K562 (cell line): ENCODE measurements around the gene DDC. TPM values are rescaled to one million over a fixed set of nuclear protein-coding genes. Genes with fewer than 3 reads are reported as not detected.

Experiments used
- CBX3 ChIP-seq, 2 experiments: IDR thresholded peaks; 1 replicate in 1 of 2; 2 replicates in 1 of 2; pipeline ENCODE4 v1.6.1; 2012; ENCODE audit warnings: inconsistent platforms in 2 of 2, low read length in 2 of 2, borderline replicate concordance in 1 of 2, control low read depth in 1 of 2
- CHCHD3 ChIP-seq: fragments of 250-450 bp; sonication (Bioruptor Pico); IDR thresholded peaks from 2 replicates; pipeline ENCODE4 v2.1.2; 2022; ENCODE audit warnings: mild to moderate bottlenecking
- CTBP1 ChIP-seq: fragments of 450-650 bp; IDR thresholded peaks from 2 replicates; pipeline ENCODE4 v1.6.1; 2016; ENCODE audit warnings: borderline replicate concordance
- FOXK2 ChIP-seq, 2 experiments: fragments of 450-650 bp; IDR thresholded peaks in 1 of 2; conservative IDR thresholded peaks in 1 of 2; 2 replicates each; pipeline ENCODE4 v1.6.1; 2016; ENCODE audit warnings: low read depth in 2 of 2, mild to moderate bottlenecking in 1 of 2
- GTF2A2 ChIP-seq: IDR thresholded peaks from 2 replicates; pipeline ENCODE4 v1.6.1; 2016; ENCODE audit warnings: mild to moderate bottlenecking, missing genetic modification characterization, missing compliant biosample characterization
- GTF2E2 ChIP-seq: fragments of 200-800 bp; sonication (Bioruptor generic); IDR thresholded peaks from 2 replicates; pipeline ENCODE4 v1.6.1; 2016; ENCODE audit warnings: missing genetic modification characterization, missing compliant biosample characterization
- ILF3 ChIP-seq: fragments of 450-650 bp; IDR thresholded peaks from 2 replicates; pipeline ENCODE4 v1.6.1; 2018; ENCODE audit warnings: antibody characterized with exemption, mild to moderate bottlenecking, moderate library complexity, borderline replicate concordance
- PHB ChIP-seq: fragments of 250-450 bp; sonication (Bioruptor Pico); IDR thresholded peaks from 2 replicates; pipeline ENCODE4 v1.5.0; 2021
- PHF20 ChIP-seq: fragments of 450-650 bp; IDR thresholded peaks from 2 replicates; pipeline ENCODE4 v1.6.1; 2018; ENCODE audit not compliant: partially characterized antibody
- POLR2H ChIP-seq: IDR thresholded peaks from 2 replicates; pipeline ENCODE4 v1.6.1; 2016; ENCODE audit warnings: missing genetic modification characterization, low read depth, mild to moderate bottlenecking, control low read depth, missing compliant biosample characterization, moderate library complexity
- PRMT5 ChIP-seq: sonication (generic); formaldehyde crosslinking; IDR thresholded peaks from 2 replicates; pipeline ENCODE4 v1.5.0; 2020; ENCODE audit warnings: missing genetic modification reagents
- RBM34 ChIP-seq: fragments of 200-400 bp; formaldehyde crosslinking; IDR thresholded peaks from 2 replicates; pipeline ENCODE4 v1.6.1; 2018; ENCODE audit warnings: low read length, borderline replicate concordance; ENCODE audit not compliant: insufficient read depth
- TEAD4 ChIP-seq, 2 experiments: sonication (generic) in 1 of 2; formaldehyde crosslinking in 1 of 2; IDR thresholded peaks; 2 replicates each; pipeline versions ENCODE4 v1.6.1 to v1.8.0; 2012 to 2022; ENCODE audit warnings: borderline replicate concordance in 1 of 2, inconsistent platforms in 1 of 2, low read length in 1 of 2, mild to moderate bottlenecking in 1 of 2, missing genetic modification reagents in 1 of 2
- ZBTB17 ChIP-seq: fragments of 450-650 bp; formaldehyde crosslinking; IDR thresholded peaks from 2 replicates; pipeline ENCODE4 v1.4.0; 2020; ENCODE audit warnings: mild to moderate bottlenecking
- ZNF175 ChIP-seq: fragments of 200-800 bp; sonication (Bioruptor generic); IDR thresholded peaks from 2 replicates; pipeline ENCODE4 v1.6.1; 2016; ENCODE audit warnings: low read depth, mild to moderate bottlenecking, missing genetic modification characterization, missing compliant biosample characterization
- polyA plus RNA-seq, 8 experiments: library from polyadenylated mRNA; depleted of rRNA in 4 of 8; stranded (reverse) in 5 of 8; unstranded in 3 of 8; fragments of >200 nt; fragmentation: Nextera tagmentation in 2 of 8; fragmentation: Illumina TruSeq in 1 of 8; extraction: Ambion mirVana in 2 of 8; extraction: Trizol in 1 of 8; gene quantifications; 2 replicates each; pipeline versions ENCODE4 v1.2.1 to v1.2.3, GENCODE V29; 2011 to 2014; ENCODE audit warnings: inconsistent platforms in 1 of 8, missing spikeins in 1 of 8
- total RNA-seq, 7 experiments: library from RNA; depleted of rRNA in 6 of 7; stranded (reverse); fragments of >200 nt in 6 of 7; fragmentation: Illumina TruSeq in 2 of 7; extraction: Trizol in 2 of 7; gene quantifications; 2 replicates each; pipeline versions ENCODE4 v1.2.1 to v1.2.3, GENCODE V29; 2011 to 2021; ENCODE audit warnings: low replicate concordance in 1 of 7
- TF ChIP-seq, protein P1 (sequence below): fragments of 450-650 bp; formaldehyde crosslinking; IDR thresholded peaks from 2 replicates; pipeline ENCODE4 v1.4.0; 2020; ENCODE audit warnings: mild to moderate bottlenecking, moderate library complexity
- TF ChIP-seq, protein P2 (sequence below): fragments of 200-800 bp; sonication (Bioruptor generic); IDR thresholded peaks from 2 replicates; pipeline ENCODE4 v1.6.1; 2016; ENCODE audit warnings: missing genetic modification characterization, missing compliant biosample characterization
- TF ChIP-seq, protein P3 (sequence below): fragments of 450-650 bp; IDR thresholded peaks from 2 replicates; pipeline ENCODE4 v1.6.1; 2016; ENCODE audit warnings: mild to moderate bottlenecking

Gene DDC
- total and polyA plus RNA-seq, 9 of the 15 experiments (the other 6 are each of a cell fraction or from before 2014, with no cell fraction given) = not detected

DNA sequence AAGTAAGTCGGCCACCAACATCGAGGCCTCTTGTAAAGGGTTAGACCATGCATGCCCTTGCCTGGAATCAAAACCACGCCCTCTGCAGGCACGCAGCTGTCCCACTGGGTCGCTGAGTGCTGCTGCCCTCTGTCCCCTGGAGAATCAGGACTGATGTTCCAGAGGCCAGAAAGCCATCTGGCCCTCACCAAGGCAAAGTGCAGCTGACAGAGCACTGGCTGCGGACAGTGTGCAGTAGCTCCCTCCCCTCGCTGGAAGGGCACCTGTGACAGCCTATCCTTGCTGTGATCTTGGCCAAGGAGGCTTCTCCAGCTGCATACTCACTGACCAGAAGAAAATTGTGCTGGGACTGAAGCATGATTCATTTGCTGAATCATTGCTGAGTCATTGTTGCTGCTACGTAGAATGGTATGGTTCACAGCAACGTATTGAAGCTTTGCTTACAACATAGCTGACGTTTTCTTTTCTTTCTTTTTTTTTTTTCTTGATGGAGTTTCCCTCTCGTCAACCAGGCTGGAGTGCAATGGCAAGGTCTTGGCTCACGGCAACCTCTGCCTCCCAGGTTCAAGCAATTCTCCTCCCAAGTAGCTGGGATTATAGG, 30.4 kb downstream of the DDC start (continued):
- peak; percentile 87 for TF ChIP-seq CTBP1
- TF ChIP-seq, protein P1, sequence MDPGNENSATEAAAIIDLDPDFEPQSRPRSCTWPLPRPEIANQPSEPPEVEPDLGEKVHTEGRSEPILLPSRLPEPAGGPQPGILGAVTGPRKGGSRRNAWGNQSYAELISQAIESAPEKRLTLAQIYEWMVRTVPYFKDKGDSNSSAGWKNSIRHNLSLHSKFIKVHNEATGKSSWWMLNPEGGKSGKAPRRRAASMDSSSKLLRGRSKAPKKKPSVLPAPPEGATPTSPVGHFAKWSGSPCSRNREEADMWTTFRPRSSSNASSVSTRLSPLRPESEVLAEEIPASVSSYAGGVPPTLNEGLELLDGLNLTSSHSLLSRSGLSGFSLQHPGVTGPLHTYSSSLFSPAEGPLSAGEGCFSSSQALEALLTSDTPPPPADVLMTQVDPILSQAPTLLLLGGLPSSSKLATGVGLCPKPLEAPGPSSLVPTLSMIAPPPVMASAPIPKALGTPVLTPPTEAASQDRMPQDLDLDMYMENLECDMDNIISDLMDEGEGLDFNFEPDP = 0 out of 2 replicates have a peak, but pooled peaks have one; percentile 22
- TF ChIP-seq CBX3 (IDR thresholded peaks at IDR 0.05; ENCODE audit: borderline replicate concordance in 1 of 2, low read length in 2 of 2) = peak in 1 of 2 experiments; percentile 83; a peak in 1 of 3 replicates
- peak; percentile 80 for TF ChIP-seq ZBTB17 (CRISPR knock-in tag)
- no peak for TF ChIP-seq PHB
- TF ChIP-seq, protein P2, sequence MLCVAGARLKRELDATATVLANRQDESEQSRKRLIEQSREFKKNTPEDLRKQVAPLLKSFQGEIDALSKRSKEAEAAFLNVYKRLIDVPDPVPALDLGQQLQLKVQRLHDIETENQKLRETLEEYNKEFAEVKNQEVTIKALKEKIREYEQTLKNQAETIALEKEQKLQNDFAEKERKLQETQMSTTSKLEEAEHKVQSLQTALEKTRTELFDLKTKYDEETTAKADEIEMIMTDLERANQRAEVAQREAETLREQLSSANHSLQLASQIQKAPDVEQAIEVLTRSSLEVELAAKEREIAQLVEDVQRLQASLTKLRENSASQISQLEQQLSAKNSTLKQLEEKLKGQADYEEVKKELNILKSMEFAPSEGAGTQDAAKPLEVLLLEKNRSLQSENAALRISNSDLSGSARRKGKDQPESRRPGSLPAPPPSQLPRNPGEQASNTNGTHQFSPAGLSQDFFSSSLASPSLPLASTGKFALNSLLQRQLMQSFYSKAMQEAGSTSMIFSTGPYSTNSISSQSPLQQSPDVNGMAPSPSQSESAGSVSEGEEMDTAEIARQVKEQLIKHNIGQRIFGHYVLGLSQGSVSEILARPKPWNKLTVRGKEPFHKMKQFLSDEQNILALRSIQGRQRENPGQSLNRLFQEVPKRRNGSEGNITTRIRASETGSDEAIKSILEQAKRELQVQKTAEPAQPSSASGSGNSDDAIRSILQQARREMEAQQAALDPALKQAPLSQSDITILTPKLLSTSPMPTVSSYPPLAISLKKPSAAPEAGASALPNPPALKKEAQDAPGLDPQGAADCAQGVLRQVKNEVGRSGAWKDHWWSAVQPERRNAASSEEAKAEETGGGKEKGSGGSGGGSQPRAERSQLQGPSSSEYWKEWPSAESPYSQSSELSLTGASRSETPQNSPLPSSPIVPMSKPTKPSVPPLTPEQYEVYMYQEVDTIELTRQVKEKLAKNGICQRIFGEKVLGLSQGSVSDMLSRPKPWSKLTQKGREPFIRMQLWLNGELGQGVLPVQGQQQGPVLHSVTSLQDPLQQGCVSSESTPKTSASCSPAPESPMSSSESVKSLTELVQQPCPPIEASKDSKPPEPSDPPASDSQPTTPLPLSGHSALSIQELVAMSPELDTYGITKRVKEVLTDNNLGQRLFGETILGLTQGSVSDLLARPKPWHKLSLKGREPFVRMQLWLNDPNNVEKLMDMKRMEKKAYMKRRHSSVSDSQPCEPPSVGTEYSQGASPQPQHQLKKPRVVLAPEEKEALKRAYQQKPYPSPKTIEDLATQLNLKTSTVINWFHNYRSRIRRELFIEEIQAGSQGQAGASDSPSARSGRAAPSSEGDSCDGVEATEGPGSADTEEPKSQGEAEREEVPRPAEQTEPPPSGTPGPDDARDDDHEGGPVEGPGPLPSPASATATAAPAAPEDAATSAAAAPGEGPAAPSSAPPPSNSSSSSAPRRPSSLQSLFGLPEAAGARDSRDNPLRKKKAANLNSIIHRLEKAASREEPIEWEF (CRISPR knock-in tag) = no peak
- TF ChIP-seq PRMT5 (CRISPR knock-in tag) = no peak
- TF ChIP-seq POLR2H (tag) = no peak
- peak; percentile 51; the same call in 1 of the 2 replicates for TF ChIP-seq GTF2E2 (tag)
- no peak for TF ChIP-seq PHF20
- no peak for TF ChIP-seq GTF2A2 (tag)
- TF ChIP-seq FOXK2 (conservative IDR thresholded peaks at IDR 0.05 in 1 of 2, IDR thresholded peaks at IDR 0.05 in 1 of 2; ENCODE audit: low read depth in 2 of 2) = peak; percentile 89 to 93
- no peak for TF ChIP-seq RBM34
- no peak for TF ChIP-seq ZNF175 (CRISPR knock-in tag)
- TF ChIP-seq, protein P3, sequence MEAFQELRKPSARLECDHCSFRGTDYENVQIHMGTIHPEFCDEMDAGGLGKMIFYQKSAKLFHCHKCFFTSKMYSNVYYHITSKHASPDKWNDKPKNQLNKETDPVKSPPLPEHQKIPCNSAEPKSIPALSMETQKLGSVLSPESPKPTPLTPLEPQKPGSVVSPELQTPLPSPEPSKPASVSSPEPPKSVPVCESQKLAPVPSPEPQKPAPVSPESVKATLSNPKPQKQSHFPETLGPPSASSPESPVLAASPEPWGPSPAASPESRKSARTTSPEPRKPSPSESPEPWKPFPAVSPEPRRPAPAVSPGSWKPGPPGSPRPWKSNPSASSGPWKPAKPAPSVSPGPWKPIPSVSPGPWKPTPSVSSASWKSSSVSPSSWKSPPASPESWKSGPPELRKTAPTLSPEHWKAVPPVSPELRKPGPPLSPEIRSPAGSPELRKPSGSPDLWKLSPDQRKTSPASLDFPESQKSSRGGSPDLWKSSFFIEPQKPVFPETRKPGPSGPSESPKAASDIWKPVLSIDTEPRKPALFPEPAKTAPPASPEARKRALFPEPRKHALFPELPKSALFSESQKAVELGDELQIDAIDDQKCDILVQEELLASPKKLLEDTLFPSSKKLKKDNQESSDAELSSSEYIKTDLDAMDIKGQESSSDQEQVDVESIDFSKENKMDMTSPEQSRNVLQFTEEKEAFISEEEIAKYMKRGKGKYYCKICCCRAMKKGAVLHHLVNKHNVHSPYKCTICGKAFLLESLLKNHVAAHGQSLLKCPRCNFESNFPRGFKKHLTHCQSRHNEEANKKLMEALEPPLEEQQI = no peak
- no peak for TF ChIP-seq CHCHD3 (CRISPR knock-in tag)
- TF ChIP-seq TEAD4 (IDR thresholded peaks at IDR 0.05; ENCODE audit: low read length) = peak; percentile 70
- TF ChIP-seq TEAD4 (CRISPR knock-in tag; IDR thresholded peaks at IDR 0.05; ENCODE audit: borderline replicate concordance) = 0 out of 2 replicates have a peak, but pooled peaks have one; percentile 74
- TF ChIP-seq ILF3 = no peak
